ENCODE data around the gene NTN4.

GRCh38 chr12:95766356-95767019 lies 24.1 kb downstream of the NTN4 start:
- TF ChIP-seq POLR2A (IDR thresholded peaks at IDR 0.05; ENCODE audit: low read depth, low read length) (no peak), TAF1 (IDR thresholded peaks at IDR 0.05; ENCODE audit: borderline replicate concordance, low read depth, low read length) (no peak), POLR2AphosphoS5 (IDR thresholded peaks at IDR 0.05; ENCODE audit: low read depth, low read length) (no peak)

Measured in GM12892 (cell line).